ENCODE results near the gene MOB3C.

The MOB3C gene

DNA sequence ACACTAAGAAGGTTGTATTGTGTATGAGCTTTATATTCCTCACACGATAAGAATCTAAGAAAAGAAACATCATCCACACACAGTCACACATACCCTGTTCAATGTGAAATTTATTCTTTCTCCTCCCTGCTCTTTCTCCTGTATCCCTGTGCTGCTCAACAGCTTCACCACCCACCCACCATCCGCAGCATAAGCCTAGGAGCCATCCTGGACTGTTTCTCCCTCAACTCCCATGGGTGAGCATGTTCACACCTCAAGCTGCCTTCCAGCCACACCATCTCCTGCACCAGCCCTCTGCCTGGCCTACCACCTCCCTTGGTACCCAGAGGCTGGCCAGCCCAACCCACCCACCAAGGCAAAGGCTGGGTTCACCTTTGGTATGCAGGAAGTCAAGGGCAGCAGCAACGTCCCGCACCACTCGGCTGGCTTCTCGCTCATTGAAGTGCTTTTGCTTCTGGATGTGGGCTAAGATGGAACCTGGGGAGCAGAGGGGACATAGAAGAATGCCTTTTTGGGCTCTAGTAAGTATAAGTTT is 44.9 kb downstream of the MOB3C start:
- TF ChIP-seq, protein P1, sequence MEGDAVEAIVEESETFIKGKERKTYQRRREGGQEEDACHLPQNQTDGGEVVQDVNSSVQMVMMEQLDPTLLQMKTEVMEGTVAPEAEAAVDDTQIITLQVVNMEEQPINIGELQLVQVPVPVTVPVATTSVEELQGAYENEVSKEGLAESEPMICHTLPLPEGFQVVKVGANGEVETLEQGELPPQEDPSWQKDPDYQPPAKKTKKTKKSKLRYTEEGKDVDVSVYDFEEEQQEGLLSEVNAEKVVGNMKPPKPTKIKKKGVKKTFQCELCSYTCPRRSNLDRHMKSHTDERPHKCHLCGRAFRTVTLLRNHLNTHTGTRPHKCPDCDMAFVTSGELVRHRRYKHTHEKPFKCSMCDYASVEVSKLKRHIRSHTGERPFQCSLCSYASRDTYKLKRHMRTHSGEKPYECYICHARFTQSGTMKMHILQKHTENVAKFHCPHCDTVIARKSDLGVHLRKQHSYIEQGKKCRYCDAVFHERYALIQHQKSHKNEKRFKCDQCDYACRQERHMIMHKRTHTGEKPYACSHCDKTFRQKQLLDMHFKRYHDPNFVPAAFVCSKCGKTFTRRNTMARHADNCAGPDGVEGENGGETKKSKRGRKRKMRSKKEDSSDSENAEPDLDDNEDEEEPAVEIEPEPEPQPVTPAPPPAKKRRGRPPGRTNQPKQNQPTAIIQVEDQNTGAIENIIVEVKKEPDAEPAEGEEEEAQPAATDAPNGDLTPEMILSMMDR (IDR thresholded peaks at IDR 0.05; ENCODE audit: low read length): no peak
- no peak for TF ChIP-seq EZH2phosphoT487 (IDR thresholded peaks at IDR 0.05; ENCODE audit: low read length)
- TF ChIP-seq EZH2 (optimal IDR thresholded peaks at IDR 0.05; ENCODE audit: low read depth, low read length): no peak
- Histone ChIP-seq H3K4me1 (ENCODE audit: low read length) (no peaks in the 10 kb centered on the region), H3K36me3 (replicated peaks; ENCODE audit: insufficient read depth, low read length) (no peaks in the 10 kb centered on the region)

GRCh38 chr1:46569884-46570725 is 46.5 kb downstream of the MOB3C start:
- Histone ChIP-seq H4K20me1 (ENCODE audit: insufficient read depth, low read length) (no peaks in the 10 kb centered on the region), H3K4me3 (ENCODE audit: low read length) (no peak overlapping the region), H3K4me2 (ENCODE audit: low read depth, low read length) (no peak overlapping the region), H3K9me3 (replicated peaks; ENCODE audit: insufficient read depth, low read length) (no peaks in the 10 kb centered on the region), H3K27ac (ENCODE audit: low read length) (no peak overlapping the region), H3K36me3 (replicated peaks; ENCODE audit: insufficient read depth, low read length) (no peaks in the 10 kb centered on the region), H3K79me2 (ENCODE audit: low read length) (no peaks in the 10 kb centered on the region), H2AFZ (ENCODE audit: low read length) (no peak overlapping the region), H3K9ac (ENCODE audit: low read length) (no peak overlapping the region), H3K27me3 (replicated peaks; ENCODE audit: insufficient read depth, low read length) (no peaks in the 10 kb centered on the region), H3K4me1 (ENCODE audit: low read length) (no peaks in the 10 kb centered on the region), H3K9me2 (replicated peaks; ENCODE audit: insufficient read depth, low read length) (no peaks in the 10 kb centered on the region), H3F3A (ENCODE audit: insufficient read depth, low read length) (no peaks in the 10 kb centered on the region)
- TF ChIP-seq, protein P1 (IDR thresholded peaks at IDR 0.05; ENCODE audit: low read length): no peak
- TF ChIP-seq EZH2 (optimal IDR thresholded peaks at IDR 0.05; ENCODE audit: low read depth, low read length) (no peak), EZH2phosphoT487 (IDR thresholded peaks at IDR 0.05; ENCODE audit: low read length) (no peak)
- no peak for DNase-seq

More for the DNA sequence above, 44.9 kb downstream of the MOB3C start:
- Histone ChIP-seq H3F3A (ENCODE audit: insufficient read depth, low read length) (no peaks in the 10 kb centered on the region), H3K4me2 (ENCODE audit: low read depth, low read length) (no peak overlapping the region), H3K9me2 (replicated peaks; ENCODE audit: insufficient read depth, low read length) (no peaks in the 10 kb centered on the region), H3K9me3 (replicated peaks; ENCODE audit: insufficient read depth, low read length) (no peaks in the 10 kb centered on the region), H3K27me3 (replicated peaks; ENCODE audit: insufficient read depth, low read length) (no peaks in the 10 kb centered on the region), H3K27ac (ENCODE audit: low read length) (no peak overlapping the region), H2AFZ (ENCODE audit: low read length) (no peak overlapping the region), H3K4me3 (ENCODE audit: low read length) (no peak overlapping the region), H3K79me2 (ENCODE audit: low read length) (no peaks in the 10 kb centered on the region), H3K9ac (ENCODE audit: low read length) (no peak overlapping the region), H4K20me1 (ENCODE audit: insufficient read depth, low read length) (no peaks in the 10 kb centered on the region)
- DNase-seq: no peak

GRCh38 chr1:46569116-46569515 is 47.5 kb downstream of the MOB3C start:
- no peaks in the 10 kb centered on the region for H3K79me2 ChIP-seq (ENCODE audit: low read length)
- no peaks in the 10 kb centered on the region for H4K20me1 ChIP-seq (ENCODE audit: insufficient read depth, low read length)
- H3K4me2 ChIP-seq (ENCODE audit: low read depth, low read length): no peak overlapping the region
- no peaks in the 10 kb centered on the region for H3K4me1 ChIP-seq (ENCODE audit: low read length)
- H3K27me3 ChIP-seq (replicated peaks; ENCODE audit: insufficient read depth, low read length): no peaks in the 10 kb centered on the region
- no peak for DNase-seq
- H3F3A ChIP-seq (ENCODE audit: insufficient read depth, low read length): no peaks in the 10 kb centered on the region
- no peaks in the 10 kb centered on the region for H3K36me3 ChIP-seq (replicated peaks; ENCODE audit: insufficient read depth, low read length)
- H3K27ac ChIP-seq (ENCODE audit: low read length): no peak overlapping the region
- no peak overlapping the region for H3K4me3 ChIP-seq (ENCODE audit: low read length)
- no peak overlapping the region for H3K9ac ChIP-seq (ENCODE audit: low read length)
- H3K9me3 ChIP-seq (replicated peaks; ENCODE audit: insufficient read depth, low read length): no peaks in the 10 kb centered on the region
- H3K9me2 ChIP-seq (replicated peaks; ENCODE audit: insufficient read depth, low read length): no peaks in the 10 kb centered on the region
- H2AFZ ChIP-seq (ENCODE audit: low read length): no peak overlapping the region
- TF ChIP-seq, protein P1 (IDR thresholded peaks at IDR 0.05; ENCODE audit: low read length): no peak
- TF ChIP-seq EZH2phosphoT487 (IDR thresholded peaks at IDR 0.05; ENCODE audit: low read length) (no peak), EZH2 (optimal IDR thresholded peaks at IDR 0.05; ENCODE audit: low read depth, low read length) (no peak)
